SHP77 treated with DMSO at 0.1 percent for 48 hours (cell line): Measurements from ENCODE around the gene ID4.
A peak's percentile ranks its signal among the peaks of the same experiment; 100 is the strongest.
"Not testable (repeated sequence)": the region's sequence is repeated elsewhere in the genome, so short reads cannot be mapped to it uniquely, and the experiment has no call there.

Experiments used
- DNase-seq: peaks from one replicate; lab custom pipeline; 2025; lab: John Stamatoyannopoulos, UW

The ID4 gene

DNA sequence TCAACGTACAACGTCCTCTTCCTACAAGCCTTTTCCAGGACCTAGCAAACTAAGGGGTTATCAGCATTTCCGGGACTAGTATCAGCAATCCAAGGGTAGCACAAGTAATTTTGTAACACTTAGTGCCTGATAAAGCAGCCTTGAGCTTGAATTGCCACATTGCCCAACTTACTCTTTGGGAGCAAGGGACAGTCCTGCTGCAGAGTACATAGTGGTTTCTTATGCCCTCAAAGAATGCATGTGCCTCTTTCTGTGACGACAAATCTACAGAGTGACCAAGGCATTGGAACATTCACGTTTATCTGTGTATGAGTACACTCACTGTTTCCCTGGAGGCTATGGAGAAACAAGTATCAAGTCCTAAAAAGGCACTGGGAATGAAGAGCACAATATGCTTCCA, 3.2 kb upstream of the ID4 start:
- no peak for DNase-seq

DNA sequence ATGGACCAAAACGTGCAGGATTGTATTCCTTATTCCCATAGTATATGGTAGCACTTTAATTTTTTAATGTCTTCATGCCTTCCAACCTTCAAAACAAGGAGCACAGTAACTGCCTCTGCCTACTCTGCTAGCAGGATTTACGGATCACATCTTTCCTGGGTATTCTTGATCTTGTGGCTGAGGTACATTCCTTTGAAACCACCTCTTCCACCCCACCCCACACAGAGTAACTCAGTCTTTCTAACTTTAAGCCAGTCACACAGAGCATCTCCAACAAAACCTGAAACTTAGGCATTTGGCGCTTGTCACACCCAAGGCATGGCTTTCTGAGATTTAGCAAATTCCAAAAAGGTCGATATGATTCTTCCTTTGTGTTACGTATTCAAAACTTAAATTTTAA, 2.3 kb upstream of the ID4 start:
- no peak for DNase-seq

DNA sequence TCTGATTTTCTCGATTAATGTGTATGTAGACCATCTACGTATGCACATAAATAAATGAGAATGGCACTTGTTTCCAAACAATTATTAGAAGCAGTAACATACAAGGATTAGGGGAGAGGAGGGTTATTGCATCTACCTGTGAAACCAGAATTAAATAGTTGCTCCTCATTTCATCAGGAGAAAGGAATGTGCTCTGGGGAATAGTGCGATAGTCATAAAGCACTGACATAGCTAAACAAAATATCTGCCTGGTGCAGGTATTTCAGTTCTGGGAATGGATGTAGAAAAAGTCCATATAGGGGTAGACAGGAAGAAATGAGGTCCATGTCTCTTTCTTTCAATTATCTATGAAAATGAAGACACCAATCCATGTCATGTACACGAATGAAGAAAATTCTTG, 1.6 kb upstream of the ID4 start:
- DNase-seq: no peak

DNA sequence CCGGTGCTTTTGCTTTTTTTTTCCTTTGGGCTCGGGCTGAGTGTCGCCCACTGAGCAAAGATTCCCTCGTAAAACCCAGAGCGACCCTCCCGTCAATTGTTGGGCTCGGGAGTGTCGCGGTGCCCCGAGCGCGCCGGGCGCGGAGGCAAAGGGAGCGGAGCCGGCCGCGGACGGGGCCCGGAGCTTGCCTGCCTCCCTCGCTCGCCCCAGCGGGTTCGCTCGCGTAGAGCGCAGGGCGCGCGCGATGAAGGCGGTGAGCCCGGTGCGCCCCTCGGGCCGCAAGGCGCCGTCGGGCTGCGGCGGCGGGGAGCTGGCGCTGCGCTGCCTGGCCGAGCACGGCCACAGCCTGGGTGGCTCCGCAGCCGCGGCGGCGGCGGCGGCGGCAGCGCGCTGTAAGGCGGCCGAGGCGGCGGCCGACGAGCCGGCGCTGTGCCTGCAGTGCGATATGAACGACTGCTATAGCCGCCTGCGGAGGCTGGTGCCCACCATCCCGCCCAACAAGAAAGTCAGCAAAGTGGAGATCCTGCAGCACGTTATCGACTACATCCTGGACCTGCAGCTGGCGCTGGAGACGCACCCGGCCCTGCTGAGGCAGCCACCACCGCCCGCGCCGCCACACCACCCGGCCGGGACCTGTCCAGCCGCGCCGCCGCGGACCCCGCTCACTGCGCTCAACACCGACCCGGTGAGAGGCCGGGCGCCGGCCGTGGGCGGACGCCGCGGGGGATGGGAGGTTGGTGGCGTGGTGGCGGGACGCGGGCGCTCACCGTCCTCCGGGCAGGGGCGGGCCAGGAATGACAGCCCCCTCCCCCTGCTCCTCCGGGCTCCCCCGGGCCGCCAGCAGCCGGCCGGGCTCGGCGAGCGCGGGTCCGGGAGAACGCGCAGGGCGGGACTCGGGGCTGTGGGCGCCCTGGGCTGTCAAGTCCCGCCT, 606 bp downstream of the ID4 start:
- DNase-seq: no peak

DNA sequence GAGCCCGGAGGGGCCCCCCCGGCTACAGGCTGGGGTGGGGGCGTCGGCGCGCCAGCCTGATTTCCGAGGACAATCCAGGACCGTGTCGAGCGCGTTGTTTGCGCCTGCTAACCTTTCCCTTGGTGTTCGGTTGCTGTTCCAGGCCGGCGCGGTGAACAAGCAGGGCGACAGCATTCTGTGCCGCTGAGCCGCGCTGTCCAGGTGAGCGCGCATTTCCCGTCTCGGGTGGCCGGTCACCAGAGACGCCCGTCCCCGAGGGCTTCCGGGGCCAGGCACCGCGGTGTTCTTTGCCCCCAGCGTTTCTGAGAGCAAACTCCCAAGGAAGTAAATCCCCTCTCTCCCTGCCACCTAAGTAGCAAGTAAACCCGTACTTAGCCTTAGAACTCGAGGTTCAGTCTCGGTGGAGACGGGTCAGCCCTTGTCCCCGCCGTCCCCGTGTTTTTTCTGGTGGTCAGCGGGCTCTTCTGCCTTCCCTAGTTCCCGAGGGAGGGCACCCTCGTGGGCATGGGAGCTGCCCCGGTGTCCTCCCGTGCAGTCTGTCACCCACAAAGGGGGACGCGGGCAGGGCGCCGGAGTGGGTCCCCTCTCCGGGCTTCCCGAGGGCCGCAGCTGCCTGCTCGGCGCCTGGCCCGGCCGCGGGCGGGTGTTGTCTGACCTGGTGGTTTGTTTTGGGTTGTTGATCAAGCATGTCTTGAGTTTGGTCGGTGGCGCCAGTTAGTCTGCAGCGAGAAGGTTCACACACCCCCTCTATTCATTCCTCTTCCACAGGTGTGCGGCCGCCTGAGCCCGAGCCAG, 1.5 kb downstream of the ID4 start:
- peak; percentile 43 for DNase-seq

DNA sequence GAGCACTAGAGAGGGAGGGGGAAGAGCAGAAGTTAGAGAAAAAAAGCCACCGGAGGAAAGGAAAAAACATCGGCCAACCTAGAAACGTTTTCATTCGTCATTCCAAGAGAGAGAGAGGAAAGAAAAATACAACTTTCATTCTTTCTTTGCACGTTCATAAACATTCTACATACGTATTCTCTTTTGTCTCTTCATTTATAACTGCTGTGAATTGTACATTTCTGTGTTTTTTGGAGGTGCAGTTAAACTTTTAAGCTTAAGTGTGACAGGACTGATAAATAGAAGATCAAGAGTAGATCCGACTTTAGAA, 2.0 kb downstream of the ID4 start:
- DNase-seq: no peak

DNA sequence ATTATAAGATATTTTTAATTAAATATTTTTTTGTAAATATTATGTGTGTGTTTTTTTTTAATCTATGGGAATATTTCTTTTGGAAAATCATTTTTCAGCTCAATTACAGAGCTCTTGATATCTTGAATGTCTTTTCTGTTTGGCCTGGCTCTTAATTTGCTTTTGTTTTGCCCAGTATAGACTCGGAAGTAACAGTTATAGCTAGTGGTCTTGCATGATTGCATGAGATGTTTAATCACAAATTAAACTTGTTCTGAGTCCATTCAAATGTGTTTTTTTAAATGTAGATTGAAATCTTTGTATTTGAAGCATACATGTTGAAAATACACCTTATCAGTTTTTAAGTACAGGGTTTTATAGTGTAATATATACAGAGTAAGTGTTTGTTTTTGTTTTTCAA, 2.6 kb downstream of the ID4 start:
- no peak for DNase-seq

DNA sequence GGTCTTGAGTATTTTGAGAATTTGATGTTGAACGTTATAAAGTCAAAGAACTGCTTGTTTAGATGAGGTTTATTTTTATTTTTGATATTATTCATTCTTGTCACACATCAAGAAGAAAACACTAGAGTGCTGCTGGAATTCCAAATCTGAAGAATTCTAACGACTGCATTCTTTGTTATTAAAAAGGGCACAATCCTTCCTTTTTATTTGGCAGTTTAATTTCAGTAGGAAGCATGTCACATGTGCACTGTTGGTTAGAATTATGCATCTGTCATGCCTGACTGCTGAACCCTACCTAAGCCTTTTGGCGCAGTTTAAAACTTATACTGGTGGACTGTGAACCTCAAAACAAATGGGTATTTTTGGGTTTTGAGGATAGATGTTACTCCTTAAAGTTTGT, 4.0 kb downstream of the ID4 start:
- DNase-seq: no peak

DNA sequence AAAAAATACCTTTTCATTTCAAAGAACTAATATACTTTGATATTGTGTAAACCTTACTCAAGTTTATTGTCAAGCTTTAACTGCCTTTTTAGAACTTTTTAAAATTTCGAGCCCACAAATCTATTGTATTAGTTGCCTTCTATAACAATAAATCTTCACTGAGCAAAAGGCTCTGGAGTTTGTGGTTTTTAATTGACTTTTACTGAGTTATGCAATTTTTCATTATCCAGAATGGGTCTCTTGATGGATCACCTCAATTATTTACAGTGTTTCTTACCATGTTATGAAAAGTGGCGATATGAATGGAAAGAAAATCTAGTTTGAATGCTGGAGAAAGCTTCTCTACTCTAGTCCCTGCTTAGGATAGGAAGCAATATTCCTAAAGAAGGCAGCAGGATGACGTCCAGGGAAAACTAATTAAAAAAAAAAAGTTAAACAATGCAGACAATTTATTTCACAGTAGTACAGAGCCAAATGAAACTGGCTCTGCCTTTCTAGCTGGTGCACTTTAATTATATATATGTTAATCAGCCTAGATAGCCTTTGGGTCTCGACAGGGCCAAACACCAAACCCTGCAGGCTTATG, 5.0 kb downstream of the ID4 start:
- no peak for DNase-seq

DNA sequence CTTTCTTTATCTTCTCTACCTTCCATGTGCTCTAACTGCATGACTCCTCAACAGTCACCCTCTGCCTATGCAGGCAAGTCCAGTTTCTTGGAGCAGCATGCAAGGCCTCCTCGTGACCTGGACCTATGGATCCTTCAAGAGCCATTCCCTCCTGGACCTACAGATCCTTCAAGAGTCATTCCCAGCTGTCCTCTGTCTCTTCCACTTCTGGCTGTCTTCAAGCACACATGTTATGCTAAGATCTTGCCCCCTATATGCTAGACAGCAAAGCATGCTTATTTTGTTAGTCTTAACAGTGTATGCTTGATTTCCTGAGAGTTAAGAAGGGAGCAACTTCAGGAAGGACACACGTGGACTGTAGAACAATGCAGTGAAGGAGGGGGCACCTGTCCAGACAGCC, 7.5 kb downstream of the ID4 start:
- DNase-seq: no peak

DNA sequence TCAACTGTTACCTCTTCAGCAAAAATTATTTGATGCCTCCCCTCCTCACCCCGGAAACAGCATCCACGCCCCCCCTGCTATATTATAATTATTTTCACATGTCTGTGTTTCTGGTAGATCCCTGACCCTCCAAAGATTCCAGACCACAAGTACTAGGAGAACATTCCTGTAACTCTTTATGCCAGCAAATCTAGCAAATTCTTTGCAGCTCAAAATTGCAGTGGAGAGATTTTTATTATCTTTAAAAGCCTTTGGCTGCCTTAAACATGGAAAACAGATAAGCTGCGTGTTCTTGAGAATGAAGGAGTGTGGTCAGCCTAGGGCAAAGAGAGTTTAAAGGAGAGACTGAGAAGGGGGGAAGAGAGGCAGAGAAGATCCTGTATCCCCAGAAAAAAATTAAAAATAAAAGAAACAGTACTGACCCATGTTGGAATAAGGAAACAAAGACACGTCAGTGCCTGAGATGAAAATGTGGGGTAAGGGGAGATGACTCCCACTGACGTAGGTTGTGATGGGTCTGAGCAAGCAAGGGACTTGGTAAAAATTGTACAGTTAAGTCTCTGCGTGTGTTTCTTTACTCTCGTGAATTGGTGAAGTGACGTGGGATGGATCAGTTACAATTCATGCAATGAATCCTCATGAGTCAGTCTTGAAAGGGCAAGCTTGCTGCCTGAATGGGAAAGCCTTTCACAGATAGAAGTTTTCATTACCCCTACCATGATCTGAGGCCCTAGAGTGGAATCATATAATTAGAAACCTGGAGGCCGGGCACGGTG, 8.3 kb downstream of the ID4 start:
- no peak for DNase-seq

DNA sequence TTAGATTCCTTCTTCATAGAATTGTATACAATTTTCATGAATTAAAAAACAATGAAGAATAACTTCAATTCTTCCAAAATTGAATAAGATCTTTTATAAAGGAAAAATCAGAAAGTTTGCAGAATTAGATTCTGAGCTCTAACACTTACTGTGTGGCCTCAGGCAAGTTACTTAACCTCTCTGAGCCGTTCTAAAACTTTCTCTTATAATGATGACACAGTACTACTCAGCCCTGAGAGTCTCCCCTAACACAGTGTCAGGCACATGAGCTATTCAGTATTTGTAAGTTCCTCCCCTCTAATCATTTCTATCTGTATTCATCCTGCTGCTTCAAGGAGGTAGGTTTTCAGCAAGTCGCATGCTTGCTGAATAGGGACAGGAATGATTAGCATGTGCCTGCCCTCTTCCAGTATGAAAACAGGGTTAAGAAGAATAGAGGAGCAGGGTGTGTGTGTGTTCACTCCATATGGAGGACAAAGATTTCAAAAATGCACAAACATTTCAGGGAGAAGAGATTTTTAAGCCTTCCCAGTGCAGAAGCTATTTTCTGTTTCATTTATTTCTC, 11.4 kb downstream of the ID4 start:
- no peak for DNase-seq

DNA sequence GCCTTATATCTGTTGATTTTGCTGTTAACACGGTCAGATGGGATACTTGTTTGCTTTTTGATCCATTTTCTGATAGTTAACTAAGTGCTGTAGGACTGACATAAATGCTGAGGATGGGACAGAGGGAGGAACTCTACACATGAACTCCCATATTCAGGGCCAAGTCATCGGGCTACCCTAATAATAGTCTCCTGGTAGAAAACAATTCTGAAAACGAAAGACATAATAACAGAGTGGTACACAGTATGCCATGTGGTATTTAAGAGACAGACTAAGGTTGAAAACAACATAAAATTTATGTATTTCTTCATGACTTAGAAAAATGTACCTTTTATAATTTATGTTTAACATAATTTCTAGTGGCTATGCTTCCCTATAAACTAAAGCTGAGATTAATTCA, 12.0 kb downstream of the ID4 start:
- DNase-seq: no peak

DNA sequence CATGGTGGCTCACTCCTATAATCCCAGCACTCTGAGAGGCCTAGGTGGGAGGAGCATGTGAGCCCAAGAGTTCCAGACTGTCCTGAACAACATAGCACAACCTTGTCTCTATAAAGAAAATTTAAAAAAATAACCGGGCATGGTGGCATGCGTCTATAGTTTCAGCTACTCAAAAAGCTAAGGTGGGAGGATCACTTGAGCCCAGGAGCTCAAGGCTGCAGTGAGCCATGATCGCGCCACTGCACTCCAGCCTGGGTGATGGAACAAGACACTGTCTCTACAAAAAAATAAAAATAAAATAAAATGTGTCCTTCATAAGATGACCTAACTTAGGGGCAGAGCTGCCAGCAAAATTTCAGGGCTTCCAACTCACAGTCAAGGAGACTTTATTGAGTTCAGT, 12.6 kb downstream of the ID4 start:
- DNase-seq: no peak

DNA sequence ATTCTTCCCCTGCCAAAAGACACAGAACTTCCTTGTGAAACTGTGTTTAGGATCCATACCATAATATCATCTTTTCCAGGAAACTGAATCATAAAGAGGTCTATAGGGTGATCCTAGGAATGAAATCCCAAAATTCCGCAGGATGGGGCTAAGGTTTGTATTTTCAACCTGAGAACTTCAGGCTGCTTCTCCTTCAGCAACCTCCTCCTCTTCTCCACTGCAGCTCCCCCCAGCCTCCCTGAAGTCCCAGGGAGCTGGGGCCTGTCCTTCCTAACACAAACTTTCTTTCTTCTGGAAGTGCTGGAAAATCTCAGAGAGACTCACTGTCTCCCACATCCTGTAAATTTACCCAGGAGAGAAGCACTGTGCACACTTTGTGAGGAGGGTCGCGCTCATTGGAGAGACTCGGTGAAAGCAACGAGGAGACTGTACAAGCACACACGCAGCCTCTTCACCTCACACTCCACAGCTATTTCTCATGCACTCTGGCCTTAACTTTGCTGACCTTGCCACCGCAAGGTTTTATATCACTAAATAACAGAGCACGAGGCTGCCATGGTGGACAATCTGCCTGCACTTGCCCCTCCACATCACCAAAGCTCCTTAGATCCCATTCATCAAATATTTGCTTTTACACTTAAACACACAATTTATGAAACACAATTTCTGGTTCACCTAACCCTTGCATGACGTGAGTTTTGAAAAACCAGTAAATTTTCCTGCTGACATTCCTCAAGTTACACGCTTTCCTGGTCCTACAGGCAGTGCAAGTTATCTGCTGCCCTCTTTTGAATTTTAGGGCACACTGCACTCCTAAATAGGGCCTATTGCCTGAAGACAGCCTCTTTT, 14.3 kb downstream of the ID4 start:
- DNase-seq: peak; percentile 59

DNA sequence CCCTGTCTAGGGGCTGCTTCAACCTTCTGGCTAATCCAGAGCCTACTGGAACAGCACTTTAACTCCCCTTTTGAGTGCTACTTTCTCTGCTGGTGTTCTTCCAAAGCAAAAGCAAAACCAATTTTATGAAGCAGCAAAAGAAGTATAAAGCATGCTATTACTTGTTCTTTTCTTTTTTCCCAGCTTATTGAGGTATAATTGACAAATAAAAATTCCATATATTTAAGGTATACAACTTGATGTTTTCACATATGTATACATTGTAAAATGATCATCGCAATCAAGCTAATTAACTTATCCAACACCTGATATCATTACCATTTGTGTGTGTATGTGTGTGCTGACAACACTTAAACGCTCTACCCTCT, 14.9 kb downstream of the ID4 start:
- no peak for DNase-seq

DNA sequence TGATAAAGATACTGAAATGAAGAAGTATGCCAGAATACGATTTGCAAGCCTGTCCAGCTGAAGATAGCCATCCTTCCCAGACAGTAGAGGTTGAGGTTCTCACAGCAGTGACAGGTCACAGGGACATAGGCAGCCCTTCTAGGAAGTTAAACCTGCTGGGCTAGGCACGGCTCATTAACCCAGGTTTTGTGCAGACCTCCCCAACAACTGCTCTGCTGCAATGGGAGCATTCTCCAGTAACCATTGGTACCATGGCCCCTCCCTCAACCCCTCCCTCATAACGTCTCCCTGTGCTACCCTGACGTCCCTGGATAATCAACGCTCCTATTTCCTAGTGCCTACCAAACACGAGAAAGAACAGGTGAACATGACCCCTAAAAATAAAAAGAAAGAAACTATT, 15.8 kb downstream of the ID4 start:
- DNase-seq: no peak

DNA sequence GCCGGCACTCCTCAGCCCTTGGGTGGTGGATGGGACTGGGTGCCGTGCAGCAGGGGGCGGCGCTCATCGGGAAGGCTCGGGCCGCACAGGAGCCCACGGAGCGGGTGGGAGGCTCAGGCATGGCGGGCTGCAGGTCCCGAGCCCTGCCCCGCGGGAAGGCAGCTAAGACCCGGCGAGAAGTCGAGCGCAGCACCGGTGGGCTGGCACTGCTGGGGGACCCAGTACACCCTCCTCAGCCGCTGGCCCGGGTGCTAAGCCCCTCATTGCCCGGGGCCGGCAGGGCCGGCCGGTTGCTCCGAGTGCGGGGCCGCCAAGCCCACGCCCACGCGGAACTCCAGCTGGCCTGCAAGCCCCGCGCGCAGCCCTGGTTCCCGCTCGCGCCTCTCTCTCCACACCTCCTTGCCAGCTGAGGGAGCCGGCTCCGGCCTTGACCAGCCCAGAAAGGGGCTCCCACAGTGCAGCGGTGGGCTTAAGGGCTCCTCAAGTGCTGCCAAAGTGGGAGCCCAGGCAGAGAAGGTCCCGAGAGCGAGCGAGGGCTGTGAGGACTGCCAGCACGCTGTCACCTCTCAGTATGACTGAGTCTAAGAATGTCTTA, 17.3 kb downstream of the ID4 start:
- DNase-seq: not testable (repeated sequence)

DNA sequence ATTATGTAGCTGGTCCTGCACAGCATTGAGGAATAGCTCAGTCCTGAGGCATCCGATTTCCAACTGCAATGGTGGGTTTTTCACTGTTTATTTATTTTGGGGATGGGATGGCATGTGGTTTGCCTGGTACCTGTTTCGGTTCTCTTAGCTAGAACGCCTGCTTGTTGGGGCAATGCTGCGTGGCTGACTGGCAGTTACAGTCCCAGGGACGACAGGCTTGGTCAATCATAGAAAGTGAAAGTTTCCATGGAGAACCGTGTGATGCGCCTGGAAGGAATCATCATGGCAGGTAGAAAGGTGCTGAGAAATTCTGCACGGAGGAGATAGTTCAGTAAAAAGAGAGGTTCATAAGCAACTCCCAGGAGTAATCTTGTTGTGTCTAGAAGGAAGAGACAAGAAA, 18.4 kb downstream of the ID4 start:
- DNase-seq: no peak

DNA sequence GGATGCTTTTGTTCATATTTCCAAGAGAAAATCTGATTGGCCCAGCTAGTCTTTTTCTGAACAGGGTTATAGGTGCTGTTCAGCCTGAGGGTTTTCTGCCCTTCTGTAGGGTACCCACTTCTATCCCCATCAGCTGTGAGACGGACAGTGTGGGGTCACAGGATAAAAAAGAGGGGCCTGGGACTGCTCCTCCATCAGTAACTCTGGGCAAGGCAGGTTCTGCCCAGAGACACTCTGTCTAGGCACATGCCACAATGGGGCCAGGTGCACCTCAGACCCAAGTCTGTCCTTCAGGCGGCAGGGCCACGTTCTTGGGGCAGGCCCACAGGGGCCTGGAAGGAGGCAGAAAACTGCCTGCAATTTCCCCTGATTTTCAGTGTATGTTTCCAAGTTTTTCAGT, 20.0 kb downstream of the ID4 start:
- no peak for DNase-seq

DNA sequence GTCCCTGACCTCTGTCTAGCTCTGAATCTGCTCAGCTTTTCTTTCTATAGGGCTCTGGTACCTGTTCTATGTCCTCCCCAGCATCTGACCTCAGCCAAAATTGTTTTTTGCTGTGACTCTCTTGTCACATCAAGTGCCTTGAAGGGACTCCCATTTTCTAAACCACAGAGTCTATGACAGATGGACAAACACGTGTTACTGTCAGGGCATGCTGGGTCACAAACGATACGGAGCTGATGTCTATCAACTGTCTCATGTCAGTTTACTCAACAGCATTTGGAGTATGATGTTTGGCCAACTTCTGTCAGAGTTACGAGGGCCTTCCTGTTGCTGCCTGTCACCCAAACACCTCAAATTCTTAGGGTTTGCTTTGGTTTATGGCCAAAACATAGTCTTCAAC, 20.5 kb downstream of the ID4 start:
- no peak for DNase-seq
